Erythroblast (primary cell): ENCODE results near the gene APP.

Experiments
- GATA1 ChIP-seq: IDR thresholded peaks from 2 replicates; pipeline ENCODE4 v1.6.1; 2011; ENCODE audit warnings: low read depth, mild to moderate bottlenecking, control low read depth, low read length, moderate library complexity
- POLR2A ChIP-seq: IDR thresholded peaks from 2 replicates; pipeline ENCODE4 v1.6.1; 2011; ENCODE audit warnings: mild to moderate bottlenecking, low read length

DNA sequence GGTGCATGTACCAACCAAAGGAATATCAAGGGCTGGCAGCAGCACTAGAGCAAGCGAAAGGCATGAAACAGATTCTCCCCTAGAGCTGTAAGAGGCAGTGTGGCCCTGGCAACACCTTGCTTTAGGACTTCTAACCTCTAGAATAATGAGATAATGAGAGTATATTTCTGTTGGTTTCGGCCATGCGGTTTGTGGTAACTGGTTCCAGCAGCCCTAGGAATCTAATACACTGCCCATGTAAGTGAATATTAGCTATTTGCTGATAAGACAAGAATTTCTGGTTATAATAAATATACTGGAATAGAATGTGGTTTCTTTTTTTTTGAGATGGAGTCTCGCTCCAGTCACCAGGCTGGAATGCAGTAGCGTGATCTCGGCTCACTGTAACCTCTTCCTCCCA lies 236.4 kb downstream of the APP start:
- TF ChIP-seq POLR2A (no peak), GATA1 (no peak)
